Mucosa of gallbladder (tissue), 1 donor: ENCODE data around the gene YES1. TPM values are rescaled to one million over a fixed set of nuclear protein-coding genes. Genes with fewer than 3 reads are reported as not detected.
"Not testable (repeated sequence)": the region's sequence is repeated elsewhere in the genome, so short reads cannot be mapped to it uniquely, and the experiment has no call there.

Experiments
- DNase-seq: peaks from one replicate; pipeline ENCODE4 v3.0.0-alpha.2; 2020; ENCODE audit warnings: low spot score
- total RNA-seq: library from RNA; stranded (reverse); gene quantifications from one replicate; pipeline ENCODE4 v1.2.1, GENCODE V29; 2021
- donor health status: DM: no; HTN: no; CAD: no.

YES1 gene
- total RNA-seq, 1 donor from 2014 or later, result 46.0 TPM

DNA sequence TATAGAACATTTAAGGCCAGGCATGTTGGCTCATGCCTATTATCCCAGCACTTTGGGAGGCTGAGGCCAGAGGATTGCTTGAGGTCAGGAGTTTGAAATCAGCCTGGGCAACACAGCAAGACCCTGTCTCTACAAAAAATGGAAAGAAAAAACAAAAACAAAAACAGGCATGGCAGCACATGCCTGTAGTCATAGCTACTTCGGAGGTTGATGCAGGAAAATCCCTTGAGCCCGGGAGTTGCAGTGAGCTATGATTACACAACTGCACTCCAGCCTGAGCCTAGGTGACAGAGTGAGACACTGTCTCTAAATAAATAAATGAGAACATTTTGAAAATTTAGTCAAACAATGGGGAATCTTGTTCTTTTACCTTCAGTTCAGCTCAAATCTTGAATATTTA lies 12.1 kb upstream of the YES1 start:
- no peak for DNase-seq

DNA sequence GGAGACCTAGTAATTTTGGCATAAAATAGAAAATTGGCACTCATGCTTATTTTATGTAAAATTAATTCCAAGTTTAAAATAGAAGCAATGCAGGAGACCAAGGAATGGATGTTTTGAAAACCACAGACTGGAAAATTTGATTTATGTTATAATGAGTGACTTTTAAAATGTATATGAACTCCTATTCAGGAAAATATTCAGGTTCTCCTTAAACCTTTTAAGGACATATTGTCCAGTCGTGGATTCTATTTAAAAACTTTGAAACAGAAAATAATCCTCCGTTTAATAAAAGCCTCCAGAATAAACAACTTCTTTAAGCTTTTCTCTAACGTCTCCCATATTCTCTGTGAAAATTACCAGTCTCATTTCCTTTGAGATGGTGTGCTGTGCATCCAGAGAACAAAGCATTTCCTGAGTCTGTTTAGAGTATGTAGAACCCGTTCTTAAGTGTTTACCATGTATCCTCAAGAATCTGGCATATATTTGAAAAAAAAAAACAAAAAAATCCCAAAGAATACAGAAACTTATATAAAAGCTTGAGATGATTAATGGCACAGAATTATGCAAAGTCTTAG lies 8.6 kb upstream of the YES1 start:
- no peak for DNase-seq

DNA sequence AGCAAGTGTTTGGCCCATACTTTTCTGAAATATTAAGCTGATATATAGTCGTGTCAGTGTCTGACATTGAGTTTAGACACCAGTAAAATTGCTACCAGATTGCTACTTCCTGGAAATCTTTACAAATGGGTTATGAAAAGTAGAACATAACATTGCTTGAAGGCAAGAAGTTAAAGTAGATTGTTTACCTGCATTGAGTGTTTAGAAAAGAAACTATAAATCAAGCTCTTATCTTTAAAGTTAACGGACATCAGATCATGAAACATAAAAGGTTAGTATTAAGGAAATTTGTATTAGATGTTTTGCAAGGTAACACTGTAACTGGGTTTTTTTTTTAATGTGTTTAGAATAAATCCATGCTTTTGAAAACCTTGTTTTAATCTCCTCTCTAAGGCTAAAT lies 4.8 kb upstream of the YES1 start:
- no peak for DNase-seq

DNA sequence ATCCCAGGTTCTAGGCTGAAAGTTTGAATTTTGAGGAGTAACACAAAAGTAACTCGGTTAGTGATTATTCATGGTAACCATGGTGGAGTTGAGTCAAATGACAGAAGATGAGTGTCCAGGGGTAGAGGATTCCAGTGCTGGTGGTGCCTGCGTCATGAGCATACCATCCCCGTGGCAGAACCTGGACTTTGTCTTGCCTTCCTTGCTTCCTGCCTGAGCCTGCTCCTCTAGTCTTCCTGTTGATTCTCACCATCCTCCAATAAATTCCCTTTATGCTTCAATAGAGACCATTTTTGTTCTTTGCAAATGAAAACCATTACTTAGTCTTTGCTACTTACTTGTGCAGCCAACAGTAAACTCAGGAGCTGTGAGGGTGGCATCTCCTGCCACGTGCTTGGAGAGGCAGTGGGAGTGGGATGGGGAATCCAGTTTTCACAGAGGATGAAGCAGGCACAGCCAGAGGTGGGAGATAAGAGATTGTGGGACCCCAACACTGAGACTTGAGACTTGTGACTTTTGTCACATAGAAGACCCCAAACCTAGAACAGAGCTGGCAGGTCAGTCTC lies 4.1 kb upstream of the YES1 start:
- no peak for DNase-seq

DNA sequence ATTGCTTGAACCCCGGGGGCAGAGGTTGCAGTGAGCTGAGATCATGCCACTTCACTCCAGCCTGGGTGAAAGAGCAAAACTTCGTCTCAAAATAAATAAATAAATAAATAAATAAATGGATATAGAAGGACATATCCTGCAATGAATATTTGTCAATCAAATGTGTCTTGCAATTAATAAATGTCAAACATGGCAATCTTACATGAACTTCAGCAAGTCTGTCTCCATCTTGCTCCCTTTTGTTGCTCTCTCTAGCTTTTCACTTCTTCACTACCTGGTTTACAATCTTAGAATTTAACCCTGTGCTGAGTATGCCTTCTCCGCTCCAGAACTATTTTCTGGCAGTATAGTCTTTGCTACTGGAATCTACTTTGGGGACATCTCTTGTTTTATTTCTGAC lies 3.3 kb upstream of the YES1 start:
- no peak for DNase-seq

DNA sequence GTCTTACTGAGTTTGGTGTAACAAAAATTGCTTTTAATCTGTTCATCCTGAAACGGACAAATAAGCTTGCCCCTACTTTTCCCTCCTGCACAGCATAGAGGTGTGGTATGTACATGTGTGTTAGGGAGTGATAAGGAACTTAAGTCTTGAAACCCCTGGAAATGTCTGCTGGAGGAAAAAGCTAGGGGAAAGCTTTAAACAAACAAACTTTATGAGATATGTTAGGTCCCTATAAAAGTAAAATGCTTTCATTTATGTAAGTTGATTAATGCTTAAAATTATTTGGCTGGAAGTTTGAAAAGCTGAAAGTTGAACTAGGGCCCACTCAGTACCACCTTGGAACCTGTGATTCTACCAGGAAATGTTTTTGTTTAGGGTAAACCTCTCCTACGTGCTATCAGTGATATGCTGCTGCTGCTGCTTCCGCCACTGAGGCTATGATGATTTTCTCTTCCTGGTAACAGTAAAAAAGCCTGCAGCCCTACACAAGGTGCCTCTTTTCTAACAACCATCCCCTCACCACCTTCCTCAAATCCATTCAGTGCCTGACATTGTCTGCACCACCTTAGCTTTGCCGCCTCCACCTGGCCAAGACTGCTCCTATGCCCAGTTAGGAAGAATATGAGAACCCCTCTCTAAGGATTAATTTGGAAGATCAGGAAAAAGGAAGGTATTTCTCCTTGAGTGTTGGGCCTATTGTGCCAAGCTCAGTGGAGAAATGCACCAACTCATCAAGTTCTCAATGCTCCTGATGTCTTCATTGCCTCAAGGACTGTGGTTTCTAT lies 2.5 kb upstream of the YES1 start:
- no peak for DNase-seq

DNA sequence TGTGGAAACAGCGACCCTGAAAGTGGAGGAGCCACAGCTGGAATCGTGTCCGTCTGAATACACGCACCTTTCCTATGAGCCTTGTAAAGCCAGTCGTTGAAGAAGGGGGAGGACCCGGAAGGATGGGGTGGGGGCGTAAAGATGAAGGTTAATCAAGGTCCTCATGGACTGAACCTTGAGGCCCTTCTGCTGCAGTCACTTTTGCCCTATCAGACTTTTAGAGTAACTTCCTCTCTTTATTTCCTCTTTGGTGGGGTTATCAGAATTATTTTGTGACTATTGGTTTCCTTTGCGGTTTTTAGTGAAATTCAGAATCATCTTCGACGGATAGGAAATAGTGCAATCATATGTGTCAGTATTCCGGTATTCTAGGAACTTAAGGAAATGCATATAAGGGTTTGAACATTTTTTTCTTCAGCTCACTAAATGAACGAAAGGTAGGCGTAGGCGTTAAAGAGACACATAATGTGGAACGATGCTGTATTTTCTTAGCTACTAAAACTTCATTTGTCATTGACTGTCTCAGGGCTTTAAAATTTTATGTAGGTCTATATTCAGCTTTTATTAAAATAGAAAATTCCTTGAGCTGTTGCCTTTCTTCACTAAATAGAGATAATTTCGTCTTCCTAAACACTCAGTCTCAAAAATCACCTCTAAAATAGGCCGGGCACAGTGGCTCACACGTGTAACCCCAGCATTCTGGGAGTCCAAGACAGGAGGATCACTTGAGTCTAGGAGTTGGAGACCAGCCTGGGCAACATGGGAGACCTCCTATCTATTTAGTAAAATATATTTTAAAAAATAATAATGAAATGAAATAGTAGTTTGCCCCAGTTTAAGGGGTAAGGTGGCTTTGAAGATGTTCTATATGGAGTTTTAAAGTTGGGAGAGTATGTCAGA lies 1.4 kb upstream of the YES1 start:
- no peak for DNase-seq

DNA sequence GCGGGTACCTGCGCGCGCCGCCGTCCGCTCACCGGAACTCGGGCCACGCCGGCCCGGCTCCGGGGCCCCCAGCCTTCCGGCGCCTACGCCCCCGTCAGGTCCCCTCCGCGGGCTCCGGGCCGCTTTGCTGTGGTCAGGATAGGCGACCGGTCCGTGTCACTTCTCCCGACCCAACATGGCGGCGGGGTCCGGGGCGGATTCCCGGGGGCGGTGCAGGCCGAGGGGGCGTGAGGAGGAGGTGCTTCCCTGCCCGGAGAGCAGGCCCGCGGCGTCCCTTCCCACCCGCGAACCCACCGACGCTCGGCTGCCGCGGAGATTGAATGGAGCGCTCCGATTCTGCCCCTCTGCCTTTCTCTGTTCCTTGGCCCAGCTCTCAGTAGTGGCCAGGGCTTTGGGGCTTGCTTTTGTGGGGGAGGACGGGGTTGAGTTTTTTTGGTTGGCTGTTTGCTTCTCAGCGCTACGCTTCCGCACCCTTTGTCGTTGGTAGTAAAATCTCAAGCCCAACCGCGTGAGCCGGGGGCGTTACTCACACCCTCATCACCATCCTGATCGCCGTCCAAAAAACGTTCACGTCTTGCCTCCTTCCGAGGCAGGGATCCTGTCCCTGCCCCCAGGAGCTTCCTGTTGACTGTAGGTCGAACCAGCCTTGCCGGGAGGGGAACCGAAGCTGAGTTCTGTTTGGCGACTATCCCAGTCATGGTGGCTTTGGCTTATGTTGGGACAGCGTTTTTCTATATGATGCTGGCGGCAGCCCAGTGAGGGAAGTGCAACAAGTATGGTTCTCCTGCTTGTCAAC lies 532 bp upstream of the YES1 start:
- peak; percentile 66 for DNase-seq

DNA sequence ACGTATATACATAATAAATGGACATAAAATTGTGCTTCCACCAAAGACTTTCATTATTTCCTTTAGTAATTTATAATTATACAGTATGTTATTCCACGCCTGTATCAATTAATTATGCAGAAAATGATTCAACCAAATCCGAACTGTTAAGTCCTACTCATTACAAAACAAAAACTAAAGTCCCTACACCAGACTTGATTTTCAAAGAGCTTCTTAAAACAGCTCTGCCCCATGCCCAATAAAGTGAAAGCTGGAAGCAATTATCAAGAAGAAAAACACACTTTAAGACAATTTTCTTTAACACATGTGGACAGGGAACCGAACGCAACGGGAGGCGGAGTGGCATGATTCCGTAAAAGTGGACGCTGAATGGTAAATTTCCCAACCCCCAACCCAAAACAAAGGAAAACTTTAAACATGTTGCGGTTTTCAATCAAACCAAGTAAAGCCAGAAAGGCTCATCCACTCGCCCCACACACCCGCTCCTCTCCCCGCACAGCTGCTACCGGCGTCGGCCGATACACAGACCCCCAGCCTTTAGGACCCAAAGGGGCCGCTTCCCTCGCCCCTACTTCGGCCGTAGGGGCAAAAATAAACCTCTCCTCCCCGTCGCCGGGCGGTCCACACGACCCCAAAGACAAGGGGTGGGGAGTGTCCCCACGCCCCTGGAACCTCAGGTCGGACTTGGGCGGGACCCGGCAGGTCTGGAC lies 705 bp downstream of the YES1 start:
- DNase-seq, result no peak

DNA sequence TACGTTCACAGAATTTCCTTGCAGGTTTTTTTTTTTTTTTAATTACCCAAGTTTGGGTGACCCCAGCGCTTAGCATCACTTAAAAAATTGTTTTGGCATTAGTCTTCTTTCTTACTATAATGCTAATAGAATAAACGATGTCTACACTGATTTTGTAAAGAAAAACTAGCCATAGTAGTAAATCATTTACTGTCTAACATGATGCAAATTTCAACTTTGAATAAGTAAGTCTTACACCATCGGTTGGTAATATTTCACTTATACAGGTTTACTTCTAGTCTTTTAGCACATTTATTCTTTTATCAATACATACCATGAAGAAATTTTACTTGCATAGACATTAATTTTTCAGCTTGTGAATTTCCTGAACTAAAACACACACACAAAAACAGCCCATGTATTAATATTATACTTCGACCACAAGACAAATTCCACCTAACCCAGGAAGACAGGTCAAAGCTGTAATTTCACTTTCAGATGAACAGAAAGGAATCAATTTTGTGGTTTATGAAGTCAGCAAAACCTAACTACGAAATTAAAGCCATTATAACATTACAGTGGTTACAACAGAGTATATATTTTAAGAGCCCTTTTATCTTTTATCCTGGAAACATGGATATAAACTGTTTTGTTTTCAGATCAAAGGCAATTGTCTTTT lies 1.9 kb downstream of the YES1 start:
- DNase-seq, result no peak

DNA sequence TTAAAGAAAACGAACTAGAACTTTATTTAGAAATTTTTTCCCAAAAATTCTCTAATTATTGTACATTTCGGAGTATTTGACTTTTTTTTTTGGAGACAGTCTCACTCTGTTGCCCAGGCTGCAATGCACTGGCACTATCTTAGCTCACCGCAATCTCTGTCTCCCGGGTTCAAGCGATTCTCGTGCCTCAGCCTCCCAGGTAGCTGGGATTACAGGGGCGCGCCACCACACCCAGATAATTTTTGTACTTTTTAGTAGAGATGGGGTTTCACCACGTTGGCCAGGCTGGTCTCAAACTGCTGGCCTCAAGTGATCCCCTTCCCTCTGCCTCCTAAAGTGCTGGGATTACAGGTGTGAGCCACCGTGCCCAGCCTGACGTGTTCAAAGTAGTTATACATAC lies 2.8 kb downstream of the YES1 start:
- DNase-seq, result not testable (repeated sequence)

DNA sequence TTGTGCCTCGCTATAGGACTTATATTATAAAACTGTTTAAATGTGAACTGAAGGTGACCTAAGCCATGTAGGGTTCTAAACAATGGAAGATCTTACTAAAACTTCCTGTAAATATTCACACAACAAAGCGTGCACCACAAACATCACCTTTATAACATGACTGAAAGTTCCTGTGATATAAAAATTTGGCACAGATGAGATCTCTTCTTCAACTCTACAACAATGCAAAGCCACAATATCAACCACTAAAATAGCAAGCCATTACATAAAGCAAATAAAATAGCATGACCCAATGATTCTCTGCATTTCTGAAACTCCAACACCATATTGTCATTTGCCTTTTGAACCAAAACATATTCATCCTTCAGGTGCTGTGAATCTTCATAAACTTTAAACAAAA lies 3.5 kb downstream of the YES1 start:
- DNase-seq, result no peak

DNA sequence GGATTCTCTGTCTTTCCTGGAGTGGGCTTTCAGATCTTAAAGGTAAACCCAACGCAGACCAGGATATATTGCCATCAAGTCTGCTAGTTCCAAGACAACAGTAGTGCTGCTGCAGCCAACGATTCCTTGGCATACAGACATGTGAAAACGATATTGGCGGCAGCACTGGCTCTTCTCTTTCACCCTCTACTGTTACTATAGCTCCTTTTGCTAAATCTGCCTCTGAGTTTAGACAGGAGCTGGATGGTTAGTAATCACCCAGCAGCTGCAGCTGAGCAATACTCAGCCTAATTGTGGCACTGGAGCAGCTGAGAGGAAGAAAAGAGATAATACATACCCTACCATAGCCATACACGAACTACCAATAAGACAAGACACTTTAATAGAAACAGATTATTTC lies 4.0 kb downstream of the YES1 start:
- DNase-seq, result no peak

DNA sequence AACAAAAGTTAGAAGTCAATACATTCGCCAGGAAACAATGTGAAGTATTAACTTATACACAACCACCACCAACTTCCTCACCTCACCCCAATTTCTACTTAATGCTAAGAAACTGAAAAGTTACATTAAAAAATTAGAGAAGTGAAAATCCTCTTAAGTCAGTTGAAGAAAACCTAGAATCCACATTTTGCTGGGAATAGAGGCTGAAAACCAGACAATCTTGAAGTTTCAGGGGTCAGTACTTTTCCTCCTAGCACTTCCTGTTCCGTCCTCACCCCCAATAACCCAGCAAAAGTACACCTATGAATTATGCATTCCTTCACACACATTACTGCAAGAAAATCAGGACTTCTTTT lies 6.3 kb downstream of the YES1 start:
- no peak for DNase-seq

DNA sequence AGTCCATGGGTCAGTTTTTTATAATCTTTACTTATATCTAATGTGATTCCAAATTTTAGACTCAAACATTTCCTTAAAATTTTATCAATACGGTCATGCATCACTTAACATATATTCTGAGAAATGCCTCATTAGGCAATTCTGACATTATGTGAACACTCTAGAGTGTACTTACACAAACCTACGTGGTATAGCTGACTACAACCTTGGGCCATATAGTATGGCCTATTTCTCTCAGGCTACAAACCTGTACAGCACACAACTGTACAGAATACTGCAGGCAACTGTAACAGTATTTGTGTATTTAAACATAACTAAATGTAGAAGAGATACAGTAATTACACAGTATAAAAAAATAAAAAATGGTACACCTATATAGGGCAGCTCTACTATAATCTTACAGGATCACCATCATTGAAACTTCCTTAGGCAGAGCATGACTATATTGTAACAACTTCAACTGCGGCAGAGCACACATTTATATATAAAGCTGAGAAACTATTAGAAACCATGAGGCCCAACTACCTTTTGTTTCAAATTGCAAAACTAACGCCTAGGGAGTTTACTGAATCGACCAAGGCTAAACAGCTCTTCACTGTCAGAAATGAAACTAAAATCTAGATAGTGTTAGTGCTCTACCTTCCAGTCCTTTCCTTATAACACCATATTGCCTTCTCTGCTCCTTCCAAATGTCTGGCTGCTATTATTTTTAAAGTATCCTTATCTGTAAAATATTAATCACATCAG lies 6.9 kb downstream of the YES1 start:
- no peak for DNase-seq

DNA sequence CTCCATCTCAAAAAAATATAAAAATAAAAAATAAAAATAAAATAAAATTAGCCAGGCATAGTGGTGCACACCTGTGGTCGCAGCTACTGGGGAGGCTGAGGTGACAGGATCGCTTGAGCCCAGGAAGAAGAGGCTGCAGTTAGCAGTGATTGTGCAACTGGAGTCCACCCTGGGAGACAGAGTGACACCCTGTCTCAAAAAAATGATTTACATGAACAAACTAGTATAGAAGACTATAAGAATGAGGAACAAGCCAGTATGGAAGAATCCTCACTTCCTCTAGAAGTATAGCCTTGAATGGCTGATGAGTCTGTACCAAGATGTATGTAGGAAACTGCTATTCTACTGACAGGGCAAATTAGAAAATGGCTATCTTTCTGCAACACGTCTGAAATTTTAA lies 10.9 kb downstream of the YES1 start:
- DNase-seq, result no peak

DNA sequence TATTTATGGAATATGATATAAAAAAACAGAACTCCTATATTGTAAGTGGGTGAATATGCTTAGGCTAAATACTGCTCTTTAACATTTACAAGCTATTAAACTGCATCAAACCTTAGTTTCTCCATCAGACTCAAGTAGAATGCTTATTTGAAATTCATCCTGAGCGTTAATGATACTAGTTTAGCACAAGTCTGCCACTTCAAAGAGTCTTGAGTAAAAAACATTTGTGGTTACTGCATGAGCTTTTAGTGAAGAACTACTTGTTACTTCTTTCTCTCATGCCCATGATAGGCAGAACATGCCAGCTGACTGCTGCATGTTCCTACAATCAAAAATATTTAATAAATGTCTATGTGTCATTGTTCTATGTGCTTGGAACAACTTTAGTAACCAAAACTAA lies 12.1 kb downstream of the YES1 start:
- no peak for DNase-seq

DNA sequence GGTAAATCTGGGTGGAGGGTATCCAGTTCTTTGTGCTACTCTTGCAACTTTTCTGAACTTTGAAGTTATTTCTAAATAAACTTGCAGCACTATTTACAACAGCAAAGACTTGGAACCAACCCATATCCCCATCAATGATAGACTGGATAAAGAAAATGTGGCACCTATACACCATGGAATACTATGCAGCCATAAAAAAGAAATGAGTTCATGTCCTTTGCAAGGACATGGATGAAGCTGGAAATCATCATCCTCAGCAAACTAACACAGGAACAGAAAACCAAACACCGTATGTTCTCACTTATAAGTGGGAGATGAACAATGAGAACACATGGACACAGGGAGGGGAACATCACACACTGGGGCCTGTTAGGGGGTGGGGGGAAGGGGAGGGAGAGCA lies 16.7 kb downstream of the YES1 start:
- not testable (repeated sequence) for DNase-seq

DNA sequence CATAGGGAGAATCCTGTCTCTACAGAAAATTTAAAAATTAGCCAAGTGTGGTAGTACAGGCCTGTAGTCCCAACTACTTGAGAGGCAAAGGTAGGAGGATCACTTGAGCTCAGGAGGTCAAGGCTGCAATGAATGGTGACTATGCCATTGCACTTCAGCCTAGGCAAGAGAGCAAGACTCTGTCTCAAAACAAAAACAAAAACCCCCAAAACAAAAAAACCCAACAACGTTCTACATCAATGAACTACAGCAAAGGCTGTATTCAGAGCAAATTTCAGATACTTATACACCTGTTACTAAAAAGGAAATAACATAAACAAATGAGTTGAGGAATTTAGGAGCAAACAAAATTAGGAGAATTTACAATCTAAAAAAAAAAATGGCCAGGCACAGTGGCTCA lies 22.6 kb downstream of the YES1 start:
- DNase-seq, result no peak

DNA sequence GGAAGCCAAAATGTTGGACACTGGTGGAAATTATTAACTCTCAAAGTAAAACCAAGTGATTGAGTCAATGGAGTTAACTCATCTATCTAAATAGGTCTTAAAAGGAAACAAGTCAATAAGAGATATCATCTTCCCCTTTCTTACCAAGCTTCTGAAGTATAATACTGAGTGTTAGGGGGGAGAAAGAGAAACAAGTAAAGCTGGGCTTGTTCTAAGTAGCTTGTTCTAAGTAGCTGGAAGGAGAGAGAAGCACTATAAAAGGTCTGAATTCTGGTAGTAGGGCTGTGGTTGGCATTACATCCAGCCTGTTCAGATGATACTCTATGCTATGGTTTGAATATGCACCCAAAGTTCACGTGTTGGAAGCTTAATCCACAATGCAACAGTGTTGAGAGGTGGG lies 26.8 kb downstream of the YES1 start:
- DNase-seq, result no peak
